Memory B cell (primary cell): Measurements from ENCODE around the gene SLBP.
"Not testable (repeated sequence)": the region's sequence is repeated elsewhere in the genome, so short reads cannot be mapped to it uniquely, and the experiment has no call there.

Experiments
- ATAC-seq: fragments of 150-1000 bp; cut with Tn5 transposase; 2 replicates; pipeline ENCODE4 v1.10.0; 2021; ENCODE audit warnings: low read depth, mild to moderate bottlenecking, moderate library complexity
- DNase-seq, 2 donors: peaks; one replicate each; pipeline ENCODE4 v3.0.0; 2022; ENCODE audit warnings: low spot score in 2 of 2
- H3K27ac Mint-ChIP-seq: one replicate; pipeline ENCODE4 v1.8.0; 2022; ENCODE audit warnings: mild to moderate bottlenecking, moderate library complexity, mixed read lengths
- H3K27me3 Mint-ChIP-seq: one replicate; pipeline ENCODE4 v1.8.0; 2022; ENCODE audit warnings: mixed read lengths
- H3K36me3 Mint-ChIP-seq: one replicate; pipeline ENCODE4 v1.8.0; 2022; ENCODE audit warnings: mild to moderate bottlenecking, mixed read lengths
- H3K4me1 Mint-ChIP-seq: one replicate; pipeline ENCODE4 v1.8.0; 2022; ENCODE audit warnings: mixed read lengths
- H3K4me3 Mint-ChIP-seq: one replicate; pipeline ENCODE4 v1.8.0; 2022; ENCODE audit warnings: mild to moderate bottlenecking, moderate library complexity, mixed read lengths
- H3K9me3 Mint-ChIP-seq: one replicate; pipeline ENCODE4 v1.8.0; 2022; ENCODE audit warnings: mixed read lengths

Gene SLBP

GRCh38 chr4:1715002-1715758, 3.1 kb upstream of the SLBP start:
- H3K36me3 Mint-ChIP-seq, result peaks cover 6% of the 10 kb centered on the region
- DNase-seq (no peak), ATAC-seq (peak; percentile 4)
- no peaks in the 10 kb centered on the region for H3K27me3 Mint-ChIP-seq
- H3K4me3 Mint-ChIP-seq, result peak overlapping the region; percentile 61
- H3K9me3 Mint-ChIP-seq, result no peaks in the 10 kb centered on the region
- H3K27ac Mint-ChIP-seq, result peak overlapping the region; percentile 79
- peaks cover 38% of the 10 kb centered on the region for H3K4me1 Mint-ChIP-seq

GRCh38 chr4:1714303-1715001, 2.3 kb upstream of the SLBP start:
- H3K36me3 Mint-ChIP-seq, result peaks cover 7% of the 10 kb centered on the region
- no peaks in the 10 kb centered on the region for H3K27me3 Mint-ChIP-seq
- H3K4me1 Mint-ChIP-seq, result peaks cover 37% of the 10 kb centered on the region
- H3K4me3 Mint-ChIP-seq, result peak overlapping the region; percentile 97
- no peak for ATAC-seq
- DNase-seq, result no peak
- H3K27ac Mint-ChIP-seq, result peak overlapping the region; percentile 94
- H3K9me3 Mint-ChIP-seq, result no peaks in the 10 kb centered on the region

- ATAC-seq (no peak), DNase-seq (no peak)
- Mint-ChIP-seq H3K4me3 (peak overlapping the region; percentile 97), H3K27me3 (no peaks in the 10 kb centered on the region), H3K27ac (peak overlapping the region; percentile 94), H3K36me3 (peaks cover 6% of the 10 kb centered on the region), H3K9me3 (no peaks in the 10 kb centered on the region), H3K4me1 (peaks cover 40% of the 10 kb centered on the region)
These were observed 1.1 kb upstream of the SLBP start for GRCh38 chr4:1713003-1713851.

- peaks cover 38% of the 10 kb centered on the region for H3K4me1 Mint-ChIP-seq
- no peaks in the 10 kb centered on the region for H3K9me3 Mint-ChIP-seq
- DNase-seq, result peak in 1 of 2 donors; percentile 46
- ATAC-seq, result peak; percentile 5
- H3K4me3 Mint-ChIP-seq, result peak overlapping the region; percentile 88
- H3K36me3 Mint-ChIP-seq, result peaks cover 4% of the 10 kb centered on the region
- peak overlapping the region; percentile 94 for H3K27ac Mint-ChIP-seq
- H3K27me3 Mint-ChIP-seq, result no peaks in the 10 kb centered on the region
These were observed 426 bp downstream of the SLBP start for GRCh38 chr4:1711571-1712215.

GRCh38 chr4:1711055-1711570, 1.0 kb downstream of the SLBP start:
- Mint-ChIP-seq H3K27ac (peak overlapping the region; percentile 85), H3K36me3 (peaks cover 4% of the 10 kb centered on the region), H3K4me3 (peak overlapping the region; percentile 88), H3K9me3 (no peaks in the 10 kb centered on the region), H3K27me3 (no peaks in the 10 kb centered on the region), H3K4me1 (peaks cover 38% of the 10 kb centered on the region)
- no peak for DNase-seq
- ATAC-seq, result no peak

- DNase-seq (no peak), ATAC-seq (no peak)
- Mint-ChIP-seq H3K9me3 (no peaks in the 10 kb centered on the region), H3K27me3 (no peaks in the 10 kb centered on the region), H3K27ac (peak overlapping the region; percentile 63), H3K36me3 (peaks cover 5% of the 10 kb centered on the region), H3K4me1 (peaks cover 22% of the 10 kb centered on the region), H3K4me3 (no peak overlapping the region)
These were observed 3.5 kb downstream of the SLBP start for GRCh38 chr4:1708581-1708980.

- no peak overlapping the region for H3K27ac Mint-ChIP-seq
- H3K27me3 Mint-ChIP-seq, result no peaks in the 10 kb centered on the region
- H3K4me1 Mint-ChIP-seq, result peaks cover 23% of the 10 kb centered on the region
- peaks cover 11% of the 10 kb centered on the region for H3K36me3 Mint-ChIP-seq
- H3K9me3 Mint-ChIP-seq, result no peaks in the 10 kb centered on the region
- H3K4me3 Mint-ChIP-seq, result no peak overlapping the region
- ATAC-seq (no peak), DNase-seq (no peak)
These were observed 5.8 kb downstream of the SLBP start for GRCh38 chr4:1706358-1706757.

- ATAC-seq, result no peak
- no peaks in the 10 kb centered on the region for H3K9me3 Mint-ChIP-seq
- H3K36me3 Mint-ChIP-seq, result peaks cover 10% of the 10 kb centered on the region
- no peak for DNase-seq
- H3K4me3 Mint-ChIP-seq, result no peak overlapping the region
- H3K27ac Mint-ChIP-seq, result no peak overlapping the region
- no peaks in the 10 kb centered on the region for H3K27me3 Mint-ChIP-seq
- peaks cover 18% of the 10 kb centered on the region for H3K4me1 Mint-ChIP-seq
These were observed 6.4 kb downstream of the SLBP start for GRCh38 chr4:1705732-1706131.

- ATAC-seq (no peak), DNase-seq (no peak)
- H3K36me3 Mint-ChIP-seq, result peaks cover 11% of the 10 kb centered on the region
- H3K27me3 Mint-ChIP-seq, result no peaks in the 10 kb centered on the region
- H3K4me3 Mint-ChIP-seq, result no peak overlapping the region
- H3K4me1 Mint-ChIP-seq, result peaks cover 8% of the 10 kb centered on the region
- no peak overlapping the region for H3K27ac Mint-ChIP-seq
- no peaks in the 10 kb centered on the region for H3K9me3 Mint-ChIP-seq
These were observed 8.3 kb downstream of the SLBP start for GRCh38 chr4:1703867-1704266.

GRCh38 chr4:1701671-1702070, 10.4 kb downstream of the SLBP start:
- not testable (repeated sequence) for H3K27me3 Mint-ChIP-seq, ATAC-seq

GRCh38 chr4:1695913-1696312, 16.2 kb downstream of the SLBP start:
- DNase-seq (no peak), ATAC-seq (no peak)
- H3K4me3 Mint-ChIP-seq, result no peak overlapping the region
- no peak overlapping the region for H3K27ac Mint-ChIP-seq
- H3K27me3 Mint-ChIP-seq, result no peaks in the 10 kb centered on the region
- H3K4me1 Mint-ChIP-seq, result peaks cover 3% of the 10 kb centered on the region
- no peaks in the 10 kb centered on the region for H3K9me3 Mint-ChIP-seq
- peaks cover 13% of the 10 kb centered on the region for H3K36me3 Mint-ChIP-seq

More at GRCh38 chr4:1701671-1702070, 10.4 kb downstream of the SLBP start:
- H3K36me3 Mint-ChIP-seq, result peaks cover 11% of the 10 kb centered on the region
- not testable (repeated sequence) for H3K4me3 Mint-ChIP-seq, H3K27ac Mint-ChIP-seq, H3K4me1 Mint-ChIP-seq, H3K9me3 Mint-ChIP-seq, DNase-seq

- Mint-ChIP-seq H3K4me3 (no peak overlapping the region), H3K27ac (no peak overlapping the region), H3K27me3 (no peaks in the 10 kb centered on the region), H3K36me3 (peaks cover 15% of the 10 kb centered on the region), H3K9me3 (no peaks in the 10 kb centered on the region), H3K4me1 (peaks cover 3% of the 10 kb centered on the region)
- peak; percentile 72 to 81 for DNase-seq
- peak; percentile 98 for ATAC-seq
These were observed 18.8 kb downstream of the SLBP start for GRCh38 chr4:1693131-1693896.
